Measurements from ENCODE around the gene UMODL1.

Gene UMODL1

DNA sequence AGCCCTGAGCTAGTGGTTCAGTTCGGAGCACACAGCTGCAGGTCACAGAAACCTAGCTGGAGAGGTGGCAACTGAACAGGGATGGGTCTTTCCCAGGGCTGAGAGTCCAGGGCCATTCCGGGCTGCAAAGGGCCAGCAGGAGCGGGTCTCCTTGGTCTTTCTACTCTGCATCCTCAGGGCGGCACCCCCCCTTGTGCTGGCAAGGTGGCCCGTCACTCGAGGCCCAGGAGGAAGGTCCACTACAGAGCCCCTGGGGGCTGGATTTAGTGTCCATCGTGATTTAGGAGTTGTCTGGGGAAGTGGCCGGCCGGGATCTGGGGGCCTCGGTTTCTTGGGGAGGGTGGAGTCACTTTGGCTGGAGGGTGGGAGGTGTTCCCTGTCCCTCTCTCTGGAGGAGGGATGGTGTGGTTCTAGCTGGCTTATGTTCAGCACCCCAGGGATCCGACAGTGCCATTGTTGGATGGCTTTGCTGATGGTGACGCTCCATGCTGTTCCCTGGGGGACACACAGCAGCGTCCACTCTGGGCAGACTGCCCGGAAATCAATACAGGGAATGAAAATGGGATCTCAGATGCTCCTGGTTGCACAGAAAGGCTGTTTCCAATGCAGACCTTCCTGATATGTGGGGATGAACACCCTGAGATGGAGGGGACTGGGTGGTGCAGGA, 64.4 kb downstream of the UMODL1 start:
- no peak for DNase-seq

DNA sequence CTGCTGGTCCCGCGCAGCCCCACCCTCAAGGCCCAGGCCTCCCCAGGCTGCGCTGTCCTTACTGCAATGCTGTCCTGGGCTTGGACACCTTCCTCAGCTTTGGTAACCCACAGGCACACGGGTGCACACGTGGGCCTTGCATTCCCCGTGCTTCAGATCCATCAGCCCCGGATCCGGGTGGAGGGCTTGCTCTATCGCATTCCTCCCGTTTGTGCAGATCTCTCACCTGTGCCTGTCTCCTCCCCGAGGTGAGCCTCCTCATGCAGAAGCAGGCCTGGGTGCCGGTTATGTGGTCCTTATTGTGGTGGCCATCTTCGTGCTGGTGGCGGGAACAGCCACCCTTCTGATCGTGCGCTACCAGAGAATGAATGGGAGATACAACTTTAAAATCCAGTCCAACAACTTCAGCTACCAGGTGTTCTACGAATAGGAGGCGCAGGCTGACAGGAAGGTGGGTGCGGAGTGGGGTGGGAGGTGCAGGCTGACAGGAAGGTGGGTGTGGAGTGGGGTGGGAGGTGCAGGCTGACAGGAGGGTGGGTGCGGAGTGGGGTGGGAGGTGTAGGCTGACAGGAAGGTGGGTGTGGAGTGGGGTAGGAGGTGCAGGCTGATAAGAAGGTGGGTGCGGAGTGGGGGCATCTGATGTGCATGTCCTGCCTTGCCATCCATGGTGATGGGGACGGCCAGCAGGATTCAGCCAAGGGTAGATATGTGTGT, 66.2 kb downstream of the UMODL1 start:
- no peak for DNase-seq

DNA sequence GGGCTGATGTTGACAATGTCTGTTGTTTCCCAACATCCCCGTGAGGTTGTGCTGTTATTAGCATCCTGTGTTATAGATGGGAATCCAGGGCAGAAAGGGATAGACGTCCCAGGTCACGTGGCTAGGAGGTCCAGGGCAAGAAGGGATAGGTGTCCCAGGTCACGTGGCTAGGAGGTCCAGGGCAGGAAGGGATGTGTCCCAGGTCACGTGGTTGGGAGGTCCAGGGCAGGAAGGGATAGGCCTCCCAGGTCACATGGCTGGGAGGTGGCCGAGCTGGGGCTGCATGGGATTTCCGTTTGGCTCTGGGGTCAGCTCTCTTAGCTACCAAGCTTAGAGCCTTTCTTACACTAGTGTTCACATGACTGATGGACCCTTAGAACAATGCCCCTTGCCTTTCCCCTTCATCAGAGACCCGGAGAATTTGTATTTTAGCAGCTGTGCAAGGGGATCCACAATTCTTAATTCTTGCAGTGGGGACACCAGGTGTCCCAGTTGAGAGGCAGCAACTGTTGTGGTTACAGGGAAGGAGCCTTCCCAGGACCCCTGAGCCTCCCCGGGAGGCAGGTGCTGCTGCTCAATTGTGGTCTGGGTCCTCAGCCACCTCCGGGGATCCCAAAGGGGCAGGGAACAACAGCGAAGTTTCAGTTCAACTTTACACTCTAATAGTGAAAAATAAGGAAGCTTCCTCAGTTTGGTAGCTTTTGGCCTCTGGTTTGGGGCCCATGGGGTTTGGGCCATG, 69.2 kb downstream of the UMODL1 start:
- no peak for DNase-seq

DNA sequence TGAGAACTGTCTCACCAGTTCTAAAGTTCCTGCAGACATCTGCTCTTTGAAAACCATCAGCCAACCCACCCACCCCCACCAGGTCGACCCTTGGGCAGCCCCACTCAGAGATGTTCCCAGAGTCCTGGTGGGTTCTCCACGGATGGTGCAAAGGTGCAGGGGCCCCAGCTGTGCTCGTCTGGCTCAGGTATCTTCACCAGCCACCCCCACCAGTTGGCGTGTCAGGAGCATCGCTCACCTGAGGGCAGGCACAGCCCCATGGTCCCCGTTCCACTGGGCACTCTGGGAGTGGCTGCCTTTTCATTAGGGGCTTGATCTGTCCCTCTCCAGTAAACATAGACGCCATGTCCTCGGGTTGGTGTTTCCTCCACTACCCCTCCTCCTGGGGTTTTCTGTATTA, 70.5 kb downstream of the UMODL1 start:
- DNase-seq: no peak

DNA sequence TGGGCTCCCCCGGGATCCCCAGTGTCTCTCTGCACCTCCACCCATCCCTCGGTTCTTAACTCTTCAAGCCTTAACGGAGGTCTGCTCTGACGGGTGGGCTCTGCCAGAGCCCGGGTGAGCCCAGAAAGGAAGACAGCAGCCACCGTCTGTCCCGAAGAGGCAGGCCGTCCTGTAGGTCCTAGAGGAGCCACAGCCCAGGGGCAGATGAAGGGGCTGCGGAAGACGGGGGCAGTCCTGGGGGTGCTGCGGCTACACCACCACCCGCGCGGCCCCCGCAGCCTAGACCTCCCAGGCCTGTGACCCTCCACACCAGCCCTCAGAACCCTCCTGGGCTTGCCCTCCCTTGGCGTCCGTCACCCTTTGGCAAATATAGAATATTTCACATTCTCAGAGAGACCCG, 71.0 kb downstream of the UMODL1 start:
- DNase-seq: no peak

DNA sequence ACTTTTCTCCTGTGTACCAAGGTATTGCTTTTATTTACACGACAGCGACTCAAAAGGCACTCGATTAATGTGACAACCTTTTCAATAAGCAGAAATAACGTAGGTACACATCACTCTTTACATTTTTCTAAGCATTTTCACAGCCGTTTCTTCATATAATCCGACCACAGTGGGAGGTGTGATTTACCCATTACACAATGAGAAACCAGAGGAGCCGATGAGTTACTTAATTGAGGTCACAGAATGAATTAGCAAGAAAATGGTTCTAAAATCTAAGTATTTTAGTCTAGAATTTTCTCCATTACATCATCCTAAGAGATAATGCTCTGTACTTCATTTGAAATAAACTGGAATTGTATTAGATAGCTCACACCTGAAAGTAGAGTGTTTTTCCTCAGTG, 71.5 kb downstream of the UMODL1 start:
- DNase-seq: no peak

DNA sequence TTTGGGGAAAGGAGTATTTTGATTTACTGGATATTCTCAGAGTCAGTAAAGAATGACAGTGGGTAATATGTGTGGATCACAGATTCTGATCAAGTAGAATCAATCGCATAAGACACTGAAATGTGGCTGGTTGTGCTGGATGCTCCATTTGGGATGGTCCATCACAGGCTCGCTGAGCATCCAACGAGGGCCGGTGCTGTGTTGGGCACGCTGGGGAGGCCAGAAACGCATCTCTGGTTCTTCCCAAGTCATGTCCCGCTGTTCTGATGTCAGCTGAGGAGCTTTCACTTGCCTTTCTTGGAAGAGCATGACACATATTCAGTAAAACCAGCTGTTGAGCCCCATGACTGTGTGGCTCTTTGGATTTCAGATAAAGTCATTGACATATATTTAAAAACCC, 72.0 kb downstream of the UMODL1 start:
- no peak for DNase-seq

DNA sequence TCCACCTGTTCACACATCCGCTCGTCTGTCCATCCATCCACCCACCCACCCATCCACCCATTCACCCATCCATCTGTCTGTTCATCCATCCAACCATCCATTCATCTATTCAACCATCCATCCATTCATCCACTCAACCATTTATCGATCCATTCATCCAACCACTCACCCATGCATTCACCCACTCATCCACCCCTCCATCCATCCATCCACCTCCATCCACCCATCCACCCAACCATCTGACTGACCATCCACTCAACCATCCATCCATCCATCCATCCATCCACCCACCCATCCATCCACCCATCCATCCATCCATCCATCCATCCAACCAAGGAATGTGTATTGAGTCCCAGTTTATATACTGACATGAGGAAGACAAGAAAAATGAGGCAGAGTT, 73.1 kb downstream of the UMODL1 start:
- DNase-seq: no peak

DNA sequence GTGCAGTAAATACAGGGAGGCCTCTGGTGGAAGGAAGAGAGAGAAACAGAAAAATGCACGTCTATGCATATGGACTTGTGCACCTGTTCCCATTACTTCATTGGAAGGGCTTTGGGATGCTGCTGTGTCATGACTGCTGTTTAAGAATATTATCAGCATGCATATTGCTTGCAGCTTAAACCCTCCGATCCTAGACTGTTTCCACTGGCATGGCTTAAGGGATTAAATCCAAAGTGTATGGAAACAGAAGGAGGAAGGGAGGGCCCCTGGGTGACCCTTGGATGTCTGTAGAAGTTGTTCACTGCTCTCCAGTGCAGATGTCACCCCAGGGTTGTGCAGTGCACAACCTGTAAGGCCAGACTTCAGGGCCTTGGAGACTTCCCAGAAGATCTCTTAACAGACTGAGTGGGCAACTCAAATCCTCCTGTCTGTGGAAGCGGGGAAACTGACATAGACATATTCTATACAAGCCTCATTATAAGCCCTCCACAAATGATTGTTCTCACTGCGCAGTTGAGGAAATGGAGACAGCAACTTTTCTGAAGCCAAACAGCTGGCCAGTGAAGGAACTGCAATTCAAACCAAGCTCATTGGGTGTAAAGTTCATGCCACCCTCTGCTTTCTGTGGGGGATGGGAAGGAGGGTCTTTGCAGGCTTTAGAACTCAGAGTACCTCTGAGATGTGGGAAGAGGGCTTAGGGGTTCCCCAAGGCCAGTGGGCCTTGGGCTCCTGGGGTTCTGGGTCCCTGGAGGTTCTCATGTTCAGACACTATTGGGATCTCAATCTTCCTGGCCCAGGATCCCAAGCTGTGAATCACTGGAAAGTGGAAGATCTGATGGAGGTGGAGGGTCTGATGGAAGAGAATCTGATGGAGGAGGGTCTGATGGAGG, 73.8 kb downstream of the UMODL1 start:
- DNase-seq: no peak

DNA sequence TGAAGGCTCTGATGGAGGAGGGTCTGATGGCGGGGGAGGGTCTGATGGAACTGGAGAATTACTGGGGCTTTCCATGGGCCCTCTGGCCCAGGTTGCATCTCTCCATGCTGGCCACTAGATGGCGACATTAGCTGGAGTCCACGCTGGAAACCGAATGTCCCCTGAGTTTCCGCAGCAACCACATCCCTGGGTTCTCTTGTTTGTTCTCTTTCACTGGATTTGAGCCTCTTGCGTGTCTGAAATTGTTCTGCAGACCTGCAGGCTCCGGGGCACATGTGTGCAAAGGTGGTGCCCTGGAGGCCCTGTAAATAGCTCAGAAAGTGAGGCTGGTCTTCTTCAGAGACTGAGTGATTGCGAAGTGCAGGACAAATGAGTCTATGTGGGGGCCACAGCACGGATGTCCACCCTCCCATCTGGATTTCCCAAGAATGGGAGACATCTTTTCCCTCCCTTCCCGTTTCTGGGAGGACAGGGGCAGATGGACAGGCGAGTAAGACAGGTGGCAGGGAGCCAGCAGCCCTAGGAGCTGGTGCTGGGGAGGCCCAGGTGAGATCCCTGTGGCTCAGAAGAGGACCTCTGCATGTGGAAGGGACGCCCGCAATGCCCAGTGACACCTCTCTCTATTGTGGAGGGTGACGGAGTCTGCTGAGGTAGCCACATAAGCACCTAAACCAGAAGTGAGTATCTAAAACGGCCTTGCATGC, 74.6 kb downstream of the UMODL1 start:
- peak; percentile 21 for DNase-seq

DNA sequence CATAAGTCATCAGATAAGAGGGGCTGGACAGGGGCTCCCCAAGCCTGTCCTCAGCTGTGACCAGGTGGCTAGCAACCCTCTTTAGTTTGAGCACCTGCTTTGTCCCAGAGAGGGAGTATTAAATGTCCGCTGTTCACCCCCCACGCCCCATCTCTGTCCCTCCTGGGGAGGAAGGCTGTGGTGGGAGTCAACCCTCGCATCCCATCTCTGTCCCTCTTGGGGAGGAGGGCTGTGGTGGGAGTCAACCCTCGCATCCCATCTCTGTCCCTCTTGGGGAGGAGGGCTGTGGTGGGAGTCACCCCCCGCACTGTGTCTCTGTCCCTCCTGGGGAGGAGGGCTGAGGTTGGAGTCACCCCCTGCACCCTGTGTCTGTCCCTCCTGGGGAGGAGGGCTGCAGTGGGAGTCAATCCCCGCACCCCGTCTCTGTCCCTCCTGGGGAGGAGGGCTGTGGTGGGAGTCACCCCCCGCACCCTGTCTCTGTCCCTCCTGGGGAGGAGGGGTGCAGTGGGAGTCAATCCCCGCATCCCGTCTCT, 75.2 kb downstream of the UMODL1 start:
- no peak for DNase-seq

DNA sequence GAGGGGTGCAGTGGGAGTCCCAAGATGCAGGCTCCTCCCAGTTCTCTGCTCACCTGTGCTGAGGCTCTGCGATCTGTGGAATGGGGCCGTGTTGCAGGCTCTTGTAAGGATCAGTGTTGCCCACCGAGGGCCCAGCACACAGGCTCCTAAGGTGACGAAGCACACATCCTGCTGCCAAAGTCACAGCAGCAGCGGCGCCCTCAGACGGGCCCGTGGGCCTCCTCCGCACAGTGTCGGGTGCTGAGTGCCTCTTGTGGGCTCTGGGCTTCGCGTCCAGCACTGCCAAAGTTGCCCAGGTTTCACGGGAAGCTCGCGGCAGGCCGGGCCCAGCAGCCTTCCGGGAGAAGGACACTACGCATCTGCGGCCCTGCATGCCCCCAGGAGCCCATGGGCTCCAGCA, 75.7 kb downstream of the UMODL1 start:
- no peak for DNase-seq

DNA sequence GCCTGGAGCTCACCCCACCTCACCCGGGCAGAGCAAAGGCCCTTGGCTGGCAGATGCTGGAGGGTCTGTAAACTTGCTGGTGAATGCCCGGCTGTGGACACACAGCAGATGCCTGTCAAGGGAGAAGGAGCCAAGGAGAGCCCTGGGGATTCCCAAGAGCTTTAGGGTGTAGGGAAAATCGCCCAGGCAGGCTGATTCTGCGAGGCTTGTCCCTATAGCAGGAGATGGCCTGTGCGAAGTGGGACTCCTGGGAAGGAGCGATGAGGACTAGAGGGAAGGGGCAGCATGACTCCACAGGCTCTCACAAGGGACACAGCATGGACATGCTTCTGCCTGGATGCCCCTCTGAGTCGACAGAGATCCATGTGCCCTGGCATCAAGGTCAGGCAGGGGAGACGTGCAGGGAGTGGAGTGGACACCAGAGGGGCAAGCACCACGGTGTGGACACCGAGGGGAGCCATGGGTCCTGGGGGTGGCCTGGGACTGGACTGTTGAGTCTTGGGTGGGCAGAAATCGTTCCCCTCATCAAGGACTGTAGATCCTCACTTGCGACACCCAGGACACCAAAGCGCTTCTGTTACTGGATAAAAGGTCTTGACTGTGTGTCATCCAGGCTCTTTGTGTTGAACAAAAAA, 76.4 kb downstream of the UMODL1 start:
- no peak for DNase-seq

DNA sequence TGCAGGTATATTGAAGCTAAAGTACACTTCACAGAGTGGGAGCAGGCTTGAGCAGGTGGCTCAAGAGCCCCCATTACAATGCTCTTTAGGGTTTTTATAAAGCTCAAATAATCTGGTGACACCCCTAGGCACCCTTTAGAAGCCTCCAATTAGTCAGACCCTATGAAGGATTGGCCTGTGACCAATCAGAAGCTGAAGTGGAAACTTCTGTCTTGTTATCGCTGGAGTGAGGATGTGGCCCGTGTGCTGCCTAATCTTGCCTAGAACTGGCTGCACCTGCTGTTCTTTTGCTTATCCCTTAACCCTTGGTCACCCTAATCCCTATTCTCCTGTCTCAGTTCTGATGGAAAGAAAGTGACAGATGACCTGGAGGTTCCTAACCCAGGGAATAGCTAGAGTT, 77.0 kb downstream of the UMODL1 start:
- DNase-seq: no peak

DNA sequence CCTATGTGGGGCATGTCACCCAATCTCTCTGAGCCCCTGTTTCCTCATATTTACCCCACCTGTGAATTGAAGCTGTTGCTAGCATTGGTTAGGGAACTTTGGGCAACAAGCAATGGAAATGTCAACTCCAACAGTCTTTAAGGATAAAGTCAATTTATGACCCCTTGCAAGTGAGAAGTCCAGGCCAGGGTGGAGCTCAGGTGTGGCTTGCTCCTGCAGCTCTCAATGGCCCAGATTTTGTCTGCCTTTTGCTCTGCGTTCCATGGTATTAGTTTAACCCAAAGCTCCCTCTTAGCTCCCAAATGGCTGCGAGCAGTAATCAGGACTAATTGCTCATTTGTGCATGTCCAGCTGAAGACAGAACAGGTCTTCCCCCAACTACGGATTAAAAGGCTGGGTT, 77.5 kb downstream of the UMODL1 start:
- DNase-seq: no peak

DNA sequence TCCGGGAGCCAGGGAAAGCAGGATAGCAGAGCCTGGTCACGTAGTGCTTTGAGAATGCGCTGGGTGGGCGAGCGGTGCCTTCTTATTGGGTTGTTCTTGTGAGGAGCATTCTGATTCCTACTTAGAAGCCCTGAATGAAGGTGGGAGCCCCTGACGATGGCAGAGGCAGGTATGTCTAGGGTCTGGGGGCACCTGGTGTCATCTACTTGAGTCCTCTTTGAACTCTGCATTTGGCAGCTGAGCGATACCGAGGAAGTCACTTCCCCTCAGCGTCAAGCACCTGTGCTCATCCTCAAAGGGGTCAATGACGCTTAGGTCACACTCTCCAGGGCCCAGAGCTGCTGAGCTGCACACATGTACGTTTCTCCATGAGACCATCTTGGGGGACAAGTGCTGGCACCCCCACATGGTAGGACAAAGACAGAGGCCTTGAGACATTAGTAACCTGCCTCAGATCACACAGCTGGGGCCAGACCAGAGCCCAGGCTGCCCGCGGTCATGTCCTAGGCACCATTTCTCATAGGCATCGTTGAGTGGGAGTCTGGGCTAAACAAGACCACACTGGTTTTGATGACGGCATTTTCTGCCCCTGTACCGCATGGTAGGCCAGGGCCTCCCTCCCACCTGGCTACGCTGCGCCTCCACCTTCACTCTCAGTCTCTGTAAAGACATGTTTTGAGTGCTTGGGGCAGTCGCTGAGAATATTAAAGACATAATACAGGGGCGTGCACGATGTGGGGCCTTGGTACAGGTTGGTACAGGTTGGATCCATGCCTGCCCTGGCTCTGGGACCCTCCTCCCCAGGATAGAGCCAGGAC, 78.7 kb downstream of the UMODL1 start:
- no peak for DNase-seq

DNA sequence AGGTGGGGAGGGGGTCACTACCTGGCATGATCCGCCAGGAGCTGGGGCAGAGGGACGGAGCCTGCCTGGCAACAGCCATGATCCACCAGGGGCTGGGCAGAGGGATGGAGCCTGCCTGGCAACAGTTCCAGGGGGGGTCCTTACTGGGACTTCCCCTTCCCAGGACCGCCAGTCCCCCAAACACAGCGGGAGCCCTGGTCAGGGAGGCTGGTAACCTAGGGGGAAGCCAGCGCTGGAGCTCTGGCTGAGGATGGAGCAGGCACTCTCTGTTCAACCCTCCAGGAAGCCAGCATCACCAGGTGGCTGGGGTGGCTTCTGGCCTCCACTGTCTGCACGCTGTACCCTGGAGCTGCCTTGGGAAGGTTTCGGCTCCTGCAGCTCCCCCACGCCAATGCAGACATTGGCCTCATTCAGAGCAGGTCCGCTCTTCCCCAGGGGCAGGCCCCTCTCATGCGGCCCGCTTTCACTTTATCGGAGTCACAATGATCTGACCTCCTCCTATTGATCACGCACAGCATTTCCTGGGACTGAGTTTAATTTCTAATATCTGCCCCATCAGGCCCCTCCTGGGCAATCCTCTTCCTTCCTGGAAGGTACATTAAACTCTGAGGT, 79.5 kb downstream of the UMODL1 start:
- no peak for DNase-seq

DNA sequence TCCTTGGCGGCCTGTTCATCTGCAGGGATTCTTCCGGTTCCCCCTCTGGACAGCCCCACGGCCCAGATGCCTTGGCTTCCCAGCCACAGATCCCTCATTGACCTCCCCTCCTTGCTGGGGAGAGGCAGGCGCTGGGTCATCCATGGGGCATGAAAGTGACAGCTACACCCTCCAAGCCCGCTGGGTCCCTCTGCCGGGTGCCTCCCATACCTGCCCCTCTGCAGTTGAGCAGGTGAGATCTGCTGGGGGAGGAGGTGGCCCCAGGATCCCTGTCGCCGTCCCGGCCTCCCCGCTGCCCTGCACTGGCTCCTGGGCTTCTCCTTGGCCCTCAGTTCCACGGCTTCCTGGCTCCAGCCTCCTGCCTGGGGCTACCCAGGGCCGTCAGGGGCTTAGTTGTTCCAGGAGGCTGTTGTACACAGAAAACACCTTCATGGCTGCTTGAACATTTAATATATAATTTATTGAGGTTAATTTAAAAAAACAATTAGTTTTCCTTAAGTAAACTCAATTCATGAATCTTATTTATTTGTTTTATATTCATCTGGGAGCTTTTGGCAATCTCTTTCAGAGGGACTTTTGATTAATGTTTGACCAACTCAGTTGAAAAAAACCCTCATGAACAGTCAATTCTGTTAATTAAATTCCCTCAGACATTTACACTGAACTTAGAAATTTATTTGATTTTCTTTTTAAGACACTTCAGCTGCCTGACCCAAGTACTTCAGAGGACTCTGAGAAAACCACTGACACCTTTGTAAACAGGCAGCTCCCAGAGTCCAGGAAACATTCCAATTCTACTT, 80.2 kb downstream of the UMODL1 start:
- no peak for DNase-seq

DNA sequence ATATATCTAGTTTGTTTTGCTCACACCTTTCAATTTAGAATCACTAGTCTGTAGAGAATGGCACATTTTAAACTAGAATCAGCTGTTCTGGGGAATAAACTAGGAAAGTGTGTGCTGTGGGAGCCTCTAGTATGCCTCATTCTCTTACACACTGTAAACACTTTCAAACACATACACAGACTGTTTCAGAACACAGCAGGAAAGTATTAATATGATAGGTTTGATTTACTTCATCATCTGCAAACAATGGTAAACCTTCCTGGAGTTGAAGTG, 80.8 kb downstream of the UMODL1 start:
- no peak for DNase-seq

Data from SIG-M5 (cell line).